ENCODE measurements around the gene ANXA9.

ANXA9 gene

GRCh38 chr1:150972417-150972940 lies 9.6 kb upstream of the ANXA9 start:
- TF ChIP-seq ZNF70 (CRISPR knock-in tag; IDR thresholded peaks at IDR 0.05) = no peak
- TF ChIP-seq, protein P1, sequence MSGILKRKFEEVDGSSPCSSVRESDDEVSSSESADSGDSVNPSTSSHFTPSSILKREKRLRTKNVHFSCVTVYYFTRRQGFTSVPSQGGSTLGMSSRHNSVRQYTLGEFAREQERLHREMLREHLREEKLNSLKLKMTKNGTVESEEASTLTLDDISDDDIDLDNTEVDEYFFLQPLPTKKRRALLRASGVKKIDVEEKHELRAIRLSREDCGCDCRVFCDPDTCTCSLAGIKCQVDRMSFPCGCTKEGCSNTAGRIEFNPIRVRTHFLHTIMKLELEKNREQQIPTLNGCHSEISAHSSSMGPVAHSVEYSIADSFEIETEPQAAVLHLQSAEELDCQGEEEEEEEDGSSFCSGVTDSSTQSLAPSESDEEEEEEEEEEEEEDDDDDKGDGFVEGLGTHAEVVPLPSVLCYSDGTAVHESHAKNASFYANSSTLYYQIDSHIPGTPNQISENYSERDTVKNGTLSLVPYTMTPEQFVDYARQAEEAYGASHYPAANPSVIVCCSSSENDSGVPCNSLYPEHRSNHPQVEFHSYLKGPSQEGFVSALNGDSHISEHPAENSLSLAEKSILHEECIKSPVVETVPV (CRISPR knock-in tag; IDR thresholded peaks at IDR 0.05) = no peak
- TF ChIP-seq GLIS3 (CRISPR knock-in tag; IDR thresholded peaks at IDR 0.05) = no peak
- TF ChIP-seq TCF4 (CRISPR knock-in tag; IDR thresholded peaks at IDR 0.05; ENCODE audit: borderline replicate concordance) = no peak
- TF ChIP-seq, protein P2, sequence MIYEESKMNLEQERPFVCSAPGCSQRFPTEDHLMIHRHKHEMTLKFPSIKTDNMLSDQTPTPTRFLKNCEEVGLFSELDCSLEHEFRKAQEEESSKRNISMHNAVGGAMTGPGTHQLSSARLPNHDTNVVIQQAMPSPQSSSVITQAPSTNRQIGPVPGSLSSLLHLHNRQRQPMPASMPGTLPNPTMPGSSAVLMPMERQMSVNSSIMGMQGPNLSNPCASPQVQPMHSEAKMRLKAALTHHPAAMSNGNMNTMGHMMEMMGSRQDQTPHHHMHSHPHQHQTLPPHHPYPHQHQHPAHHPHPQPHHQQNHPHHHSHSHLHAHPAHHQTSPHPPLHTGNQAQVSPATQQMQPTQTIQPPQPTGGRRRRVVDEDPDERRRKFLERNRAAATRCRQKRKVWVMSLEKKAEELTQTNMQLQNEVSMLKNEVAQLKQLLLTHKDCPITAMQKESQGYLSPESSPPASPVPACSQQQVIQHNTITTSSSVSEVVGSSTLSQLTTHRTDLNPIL (CRISPR knock-in tag; IDR thresholded peaks at IDR 0.05; ENCODE audit: low read depth) = no peak
- no peak for TF ChIP-seq PPARA (CRISPR knock-in tag; IDR thresholded peaks at IDR 0.05; ENCODE audit: borderline replicate concordance)
- ATAC-seq = no peak

GRCh38 chr1:150973258-150973835 lies 8.7 kb upstream of the ANXA9 start:
- peak; percentile 10 for ATAC-seq

GRCh38 chr1:150973836-150974579 lies 8.1 kb upstream of the ANXA9 start:
- TF ChIP-seq ZNF8 (CRISPR knock-in tag; IDR thresholded peaks at IDR 0.05) (no peak), ZFP30 (CRISPR knock-in tag; IDR thresholded peaks at IDR 0.05) (no peak), OSR1 (CRISPR knock-in tag; IDR thresholded peaks at IDR 0.05) (no peak), TOX (CRISPR knock-in tag; IDR thresholded peaks at IDR 0.05; ENCODE audit: borderline replicate concordance) (no peak), ZFP3 (CRISPR knock-in tag; IDR thresholded peaks at IDR 0.05) (no peak), SNAI2 (CRISPR knock-in tag; IDR thresholded peaks at IDR 0.05) (no peak), PATZ1 (CRISPR knock-in tag; IDR thresholded peaks at IDR 0.05; ENCODE audit: borderline replicate concordance) (no peak)
- TF ChIP-seq, protein P2 (CRISPR knock-in tag; IDR thresholded peaks at IDR 0.05; ENCODE audit: low read depth) = no peak
- ATAC-seq = peak; percentile 14

More at GRCh38 chr1:150973258-150973835, 8.7 kb upstream of the ANXA9 start:
- TF ChIP-seq ARNTL (CRISPR knock-in tag; IDR thresholded peaks at IDR 0.05; ENCODE audit: borderline replicate concordance, low read depth) (no peak), ZFP30 (CRISPR knock-in tag; IDR thresholded peaks at IDR 0.05) (no peak), OSR1 (CRISPR knock-in tag; IDR thresholded peaks at IDR 0.05) (no peak), ZNF565 (CRISPR knock-in tag; conservative IDR thresholded peaks at IDR 0.05; ENCODE audit: low read depth) (no peak), ISL1 (CRISPR knock-in tag; IDR thresholded peaks at IDR 0.05) (no peak), PATZ1 (CRISPR knock-in tag; IDR thresholded peaks at IDR 0.05; ENCODE audit: borderline replicate concordance) (no peak), ZC3H10 (CRISPR knock-in tag; IDR thresholded peaks at IDR 0.05) (no peak), POU6F1 (CRISPR knock-in tag; IDR thresholded peaks at IDR 0.05; ENCODE audit: borderline replicate concordance, low read depth) (no peak), SNAI2 (CRISPR knock-in tag; IDR thresholded peaks at IDR 0.05) (no peak), ZFP3 (CRISPR knock-in tag; IDR thresholded peaks at IDR 0.05) (no peak), TCF4 (CRISPR knock-in tag; IDR thresholded peaks at IDR 0.05; ENCODE audit: borderline replicate concordance) (no peak)
- TF ChIP-seq, protein P3, sequence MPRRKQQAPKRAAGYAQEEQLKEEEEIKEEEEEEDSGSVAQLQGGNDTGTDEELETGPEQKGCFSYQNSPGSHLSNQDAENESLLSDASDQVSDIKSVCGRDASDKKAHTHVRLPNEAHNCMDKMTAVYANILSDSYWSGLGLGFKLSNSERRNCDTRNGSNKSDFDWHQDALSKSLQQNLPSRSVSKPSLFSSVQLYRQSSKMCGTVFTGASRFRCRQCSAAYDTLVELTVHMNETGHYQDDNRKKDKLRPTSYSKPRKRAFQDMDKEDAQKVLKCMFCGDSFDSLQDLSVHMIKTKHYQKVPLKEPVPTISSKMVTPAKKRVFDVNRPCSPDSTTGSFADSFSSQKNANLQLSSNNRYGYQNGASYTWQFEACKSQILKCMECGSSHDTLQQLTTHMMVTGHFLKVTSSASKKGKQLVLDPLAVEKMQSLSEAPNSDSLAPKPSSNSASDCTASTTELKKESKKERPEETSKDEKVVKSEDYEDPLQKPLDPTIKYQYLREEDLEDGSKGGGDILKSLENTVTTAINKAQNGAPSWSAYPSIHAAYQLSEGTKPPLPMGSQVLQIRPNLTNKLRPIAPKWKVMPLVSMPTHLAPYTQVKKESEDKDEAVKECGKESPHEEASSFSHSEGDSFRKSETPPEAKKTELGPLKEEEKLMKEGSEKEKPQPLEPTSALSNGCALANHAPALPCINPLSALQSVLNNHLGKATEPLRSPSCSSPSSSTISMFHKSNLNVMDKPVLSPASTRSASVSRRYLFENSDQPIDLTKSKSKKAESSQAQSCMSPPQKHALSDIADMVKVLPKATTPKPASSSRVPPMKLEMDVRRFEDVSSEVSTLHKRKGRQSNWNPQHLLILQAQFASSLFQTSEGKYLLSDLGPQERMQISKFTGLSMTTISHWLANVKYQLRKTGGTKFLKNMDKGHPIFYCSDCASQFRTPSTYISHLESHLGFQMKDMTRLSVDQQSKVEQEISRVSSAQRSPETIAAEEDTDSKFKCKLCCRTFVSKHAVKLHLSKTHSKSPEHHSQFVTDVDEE (CRISPR knock-in tag; IDR thresholded peaks at IDR 0.05) = no peak
